GM18508 (cell line): ENCODE data around the gene MKI67.

Experiments used
- ATAC-seq: cut with Tn5 transposase; IDR thresholded peaks from one replicate; pipeline ENCODE4 v1.9.1; 2021; ENCODE audit warnings: moderate number of reproducible peaks; ENCODE audit not compliant: insufficient read depth, unreplicated experiment

The MKI67 gene

DNA sequence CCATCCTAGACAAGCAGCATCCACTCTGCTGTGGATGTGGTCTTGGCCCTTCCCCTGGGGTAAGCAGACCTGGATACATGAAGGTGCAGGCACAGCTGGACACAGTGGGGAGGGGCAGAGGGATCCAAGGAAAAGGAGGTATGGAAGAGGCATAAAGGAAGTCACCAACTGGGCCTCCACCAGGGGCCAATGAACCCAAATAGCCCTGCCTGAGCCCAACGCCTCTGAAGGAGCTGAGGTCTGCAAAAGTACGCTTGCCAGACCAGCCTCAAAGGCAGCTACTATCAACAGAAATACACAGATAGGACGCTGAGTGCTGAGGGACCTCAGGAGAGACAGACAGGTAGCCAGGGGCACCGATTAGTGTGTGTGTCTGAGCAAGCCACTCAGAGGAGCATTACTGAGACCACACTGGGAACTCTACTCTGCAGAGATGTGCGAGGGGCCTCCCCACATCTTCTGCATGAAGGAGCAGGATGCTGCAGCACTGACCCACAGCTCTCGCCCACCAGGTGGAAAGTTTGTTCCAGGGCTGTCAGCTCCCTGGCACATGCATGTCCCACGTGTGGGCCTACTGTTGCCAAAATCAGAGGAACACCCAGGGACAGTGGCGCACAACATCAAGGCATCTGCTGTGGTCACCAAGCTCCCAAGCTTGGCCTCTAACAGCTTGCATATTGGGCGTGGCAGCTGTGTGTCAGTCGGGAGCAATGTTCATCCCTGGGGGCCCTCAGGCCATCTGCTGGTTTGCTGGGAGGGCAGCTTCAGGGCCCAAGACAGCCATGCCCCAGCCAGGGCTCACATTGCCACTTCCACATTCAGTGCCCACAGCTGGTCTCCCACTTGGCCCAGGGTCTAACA is 40.0 kb downstream of the MKI67 start:
- no peak for ATAC-seq

DNA sequence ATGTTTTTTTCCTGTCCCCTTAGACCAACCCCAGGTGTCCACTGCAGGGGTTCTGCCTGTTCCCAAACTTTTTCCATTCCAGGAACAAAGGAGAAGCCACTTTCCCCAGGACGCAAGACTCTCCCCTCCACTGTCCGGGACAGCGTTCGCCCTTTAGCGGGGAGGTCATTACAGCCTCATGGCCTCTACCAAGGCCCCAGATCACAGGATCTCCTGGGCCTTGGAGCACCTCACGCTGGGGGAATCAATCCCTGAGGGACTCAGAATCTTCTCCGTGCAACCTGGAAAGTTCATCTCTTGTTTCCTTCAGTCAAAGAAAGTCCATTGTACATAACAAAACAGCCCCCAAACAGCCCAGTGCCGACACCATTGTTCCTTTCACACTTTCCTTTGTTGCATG is 41.2 kb downstream of the MKI67 start:
- ATAC-seq: no peak

DNA sequence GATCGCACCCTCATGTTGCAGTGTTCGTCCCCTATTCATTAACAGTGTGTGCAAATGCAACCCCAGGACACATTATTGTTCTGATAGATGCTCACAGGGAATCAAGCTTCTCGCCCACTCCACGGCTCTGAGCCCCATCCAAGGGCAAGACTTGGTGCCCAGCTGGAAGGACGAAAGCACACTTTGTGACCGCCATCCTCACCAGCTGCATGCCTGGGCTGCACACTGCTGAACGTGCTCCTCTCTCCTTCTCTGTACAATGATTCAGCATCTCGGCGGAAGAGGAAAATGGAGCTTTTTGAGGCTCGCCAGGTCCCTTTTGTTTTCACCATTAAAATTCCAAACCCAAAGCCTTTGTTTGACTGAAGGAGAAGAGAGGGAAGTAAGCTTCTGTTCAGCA is 41.9 kb downstream of the MKI67 start:
- ATAC-seq: no peak

DNA sequence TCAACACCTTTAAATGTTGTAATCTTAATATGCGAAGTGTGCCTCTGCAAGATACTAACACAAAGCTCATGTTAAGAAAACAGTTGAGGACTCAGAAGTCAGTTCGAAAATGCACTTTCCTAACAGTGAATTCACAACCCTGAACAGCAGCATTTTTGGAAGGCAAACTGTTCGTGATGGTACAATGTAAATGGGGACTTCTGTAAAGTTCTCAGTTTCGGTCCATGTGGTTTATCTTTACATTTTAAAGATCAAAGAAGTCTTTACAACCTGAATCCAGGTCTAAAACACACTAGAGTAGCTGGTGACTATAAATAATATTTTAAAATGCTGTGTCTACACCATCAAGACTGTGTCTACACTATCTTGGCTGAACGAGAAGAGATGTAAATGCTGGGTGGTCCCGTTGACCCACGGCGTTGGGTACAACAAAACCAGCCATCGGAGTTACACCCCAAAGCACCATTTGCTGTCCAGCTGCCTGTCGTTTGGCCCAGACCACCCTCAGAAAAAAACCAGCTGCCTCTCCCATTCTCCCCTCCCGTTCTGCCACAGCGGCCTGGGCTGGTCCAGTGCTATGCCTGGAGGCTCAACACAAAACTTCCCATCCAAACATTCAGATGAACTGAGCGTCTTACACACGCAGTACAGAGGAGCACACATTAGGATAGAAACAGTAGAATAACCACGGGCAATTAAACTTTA is 42.9 kb downstream of the MKI67 start:
- ATAC-seq: no peak

DNA sequence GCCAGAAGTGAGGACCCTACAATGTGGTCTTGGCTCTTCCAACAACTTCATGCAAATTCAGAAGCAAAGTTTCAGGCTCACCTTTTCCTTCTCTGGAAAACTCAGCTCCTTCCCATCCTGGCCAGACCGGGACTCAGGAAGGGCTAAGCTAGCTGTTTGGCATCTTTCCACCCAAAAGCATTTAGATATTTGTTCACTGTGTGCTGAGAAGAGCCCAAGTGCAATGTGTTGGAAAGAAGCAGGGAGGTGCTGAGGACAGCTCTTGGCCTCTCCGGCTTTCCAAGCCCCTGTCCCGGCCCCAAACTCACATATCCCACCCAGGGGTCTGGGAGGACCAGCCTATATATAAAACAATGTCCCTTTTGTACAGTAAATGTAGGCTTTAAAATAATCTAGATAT is 44.5 kb downstream of the MKI67 start:
- no peak for ATAC-seq

DNA sequence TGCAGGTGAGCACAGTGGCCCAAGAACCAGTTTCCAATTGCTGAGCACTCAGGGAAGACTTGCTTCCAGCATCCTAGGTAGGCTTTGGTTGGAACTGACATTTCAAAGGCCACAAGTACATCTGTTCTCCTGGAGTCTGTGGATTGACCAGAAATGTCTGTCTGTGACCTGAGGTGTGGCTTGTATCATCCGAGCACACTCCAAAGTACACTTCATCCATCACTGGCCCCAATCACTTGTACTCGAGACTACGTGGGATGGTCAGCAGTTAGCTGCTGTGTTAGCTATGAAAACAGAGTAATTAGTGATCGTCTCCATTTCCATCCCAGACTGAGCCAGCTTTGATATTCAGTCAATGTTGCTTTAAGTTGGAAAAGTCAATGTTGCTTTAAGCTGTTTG is 45.0 kb downstream of the MKI67 start:
- no peak for ATAC-seq

DNA sequence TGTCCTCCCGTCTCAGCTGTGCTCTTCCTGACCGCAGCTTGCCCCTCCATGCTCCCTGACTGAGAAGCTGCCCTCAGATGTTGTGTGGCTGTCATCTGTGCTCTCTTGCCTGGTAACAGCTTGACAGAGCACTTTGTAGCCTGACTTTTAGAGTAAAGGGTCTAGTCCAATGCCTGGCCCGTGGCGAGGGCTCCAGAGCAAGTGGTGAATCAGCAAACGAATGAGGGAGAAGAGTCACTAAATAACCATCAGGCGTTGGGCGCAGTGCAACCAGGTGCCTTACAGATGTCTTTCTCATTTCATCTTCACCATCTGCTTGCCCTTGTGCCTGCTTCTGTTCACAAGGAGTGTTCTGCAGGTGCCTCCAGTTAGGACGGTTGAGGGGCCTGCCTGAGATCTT is 45.6 kb downstream of the MKI67 start:
- no peak for ATAC-seq

DNA sequence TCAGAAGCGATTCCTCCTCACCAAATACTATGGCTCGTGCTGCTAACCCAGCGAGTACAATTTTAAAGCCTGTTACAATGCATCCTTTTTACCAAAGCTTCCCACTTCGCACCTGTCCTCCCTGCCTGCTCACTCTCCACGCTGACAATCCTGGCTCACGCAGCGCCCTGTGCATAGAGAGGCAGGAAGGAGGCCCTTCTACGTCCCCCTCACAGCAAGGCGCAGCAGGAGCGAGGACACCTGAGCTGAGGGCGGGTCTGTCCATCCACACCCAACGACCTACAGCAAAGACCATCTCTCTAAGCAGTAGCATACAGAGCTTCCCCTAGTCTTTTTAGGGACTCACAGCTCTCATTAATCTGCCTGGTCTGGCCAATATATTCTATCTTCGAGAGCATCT is 46.0 kb downstream of the MKI67 start:
- ATAC-seq: no peak

DNA sequence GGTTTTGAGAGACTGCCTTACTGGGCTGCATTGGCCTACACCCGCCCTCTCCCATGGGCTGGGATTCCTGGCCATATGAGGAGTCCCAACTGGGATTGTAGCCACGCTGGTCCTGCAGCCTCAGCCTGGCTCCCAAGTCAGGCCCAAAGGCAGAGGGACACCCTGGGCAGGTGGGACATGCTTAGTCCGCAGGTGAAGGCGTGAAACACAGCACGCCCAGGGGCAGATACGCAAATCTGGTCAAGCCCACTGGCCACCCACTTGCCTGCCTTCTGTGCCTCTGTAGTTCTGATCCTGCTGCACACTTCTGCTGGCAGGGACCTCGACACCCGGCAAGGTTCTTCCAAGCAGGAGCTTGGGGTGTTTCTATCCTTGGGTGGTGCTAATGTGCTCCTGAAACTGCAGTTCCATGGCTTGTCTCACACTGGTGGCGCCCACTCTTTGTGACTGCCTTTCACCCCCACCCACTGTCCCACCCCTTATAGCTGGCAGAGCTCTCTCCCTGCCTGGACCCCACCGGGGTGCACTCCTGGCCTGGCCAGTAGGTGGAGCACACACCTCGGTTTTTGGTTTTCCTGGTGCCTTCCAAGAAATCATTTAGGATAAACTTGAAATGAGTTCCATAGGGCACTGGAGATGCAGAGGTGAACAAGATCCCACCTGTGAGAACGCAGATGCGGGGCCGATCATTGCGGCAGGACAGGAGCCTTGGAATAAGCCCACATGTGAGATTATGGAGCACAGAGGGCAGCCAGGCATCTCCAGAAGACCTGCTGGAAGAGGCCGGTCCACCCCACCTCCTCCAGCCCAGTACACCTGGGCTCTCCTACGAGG is 47.9 kb downstream of the MKI67 start:
- no peak for ATAC-seq

DNA sequence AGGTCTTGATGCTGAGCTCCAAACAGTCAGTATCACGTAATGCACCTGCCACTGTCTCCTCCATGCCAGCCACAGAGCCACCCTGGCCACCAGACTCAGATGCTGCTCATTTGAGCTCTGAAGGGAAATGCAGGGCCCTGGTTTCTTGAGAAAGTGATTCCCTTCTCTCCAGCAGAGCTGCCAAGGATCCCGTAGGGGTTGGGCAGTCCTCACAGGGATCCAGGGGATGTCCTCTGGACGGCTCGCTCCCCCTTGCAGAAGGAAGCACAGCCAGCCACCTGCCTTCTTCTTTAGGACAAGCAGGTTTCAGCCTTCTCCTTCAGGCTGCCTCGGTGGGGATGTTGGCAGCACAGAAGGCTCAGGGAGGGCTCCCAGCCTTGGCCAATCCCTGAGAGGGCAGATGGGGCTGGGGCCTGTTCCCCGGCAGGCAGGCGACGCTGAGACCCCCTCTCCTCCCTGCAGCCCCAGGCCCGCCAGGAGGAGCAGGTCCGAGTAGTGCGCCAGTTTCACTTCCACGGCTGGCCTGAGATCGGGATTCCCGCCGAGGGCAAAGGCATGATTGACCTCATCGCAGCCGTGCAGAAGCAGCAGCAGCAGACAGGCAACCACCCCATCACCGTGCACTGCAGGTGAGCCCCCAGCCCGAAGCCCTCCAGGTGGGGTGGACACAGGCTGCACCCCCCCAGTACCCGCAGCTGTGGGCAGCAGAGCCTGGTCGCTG is 48.9 kb downstream of the MKI67 start:
- ATAC-seq: no peak

DNA sequence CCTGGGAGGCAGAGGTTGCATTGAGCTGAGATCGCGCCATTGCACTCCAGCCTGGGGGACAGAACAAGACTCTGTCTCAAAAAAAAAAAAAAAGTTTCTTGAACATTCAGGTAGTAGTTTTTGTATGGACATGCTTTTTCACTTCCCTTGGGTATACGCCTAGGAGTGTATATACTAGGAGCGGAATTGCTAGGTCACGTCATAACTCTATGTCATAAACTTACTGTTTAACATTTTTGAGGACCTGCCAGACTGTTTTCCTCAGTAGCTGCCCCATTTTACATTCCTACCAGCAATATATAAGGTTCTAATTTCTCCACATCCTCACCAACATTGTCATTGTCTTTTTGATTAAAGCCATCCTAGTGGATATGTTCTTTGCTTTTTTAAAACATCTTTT is 51.6 kb downstream of the MKI67 start:
- ATAC-seq: no peak

DNA sequence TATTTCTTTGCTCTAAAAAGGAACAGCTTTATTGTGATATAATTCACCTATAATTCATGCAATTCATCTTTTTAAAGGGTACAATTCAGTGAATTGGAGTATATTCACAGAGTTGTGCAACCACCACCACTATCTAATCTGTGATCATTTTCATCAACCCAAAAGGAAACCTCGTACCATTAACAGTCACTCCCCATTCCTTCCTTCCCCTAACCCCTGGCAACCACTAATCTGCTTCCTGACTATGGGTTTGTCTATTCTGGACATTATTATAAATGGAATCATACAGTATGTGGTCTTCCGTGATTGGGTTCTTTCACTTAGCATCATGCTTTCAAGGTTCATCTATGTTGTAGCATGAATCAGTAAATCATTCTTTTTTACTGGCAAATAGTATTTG is 52.3 kb downstream of the MKI67 start:
- ATAC-seq: no peak

DNA sequence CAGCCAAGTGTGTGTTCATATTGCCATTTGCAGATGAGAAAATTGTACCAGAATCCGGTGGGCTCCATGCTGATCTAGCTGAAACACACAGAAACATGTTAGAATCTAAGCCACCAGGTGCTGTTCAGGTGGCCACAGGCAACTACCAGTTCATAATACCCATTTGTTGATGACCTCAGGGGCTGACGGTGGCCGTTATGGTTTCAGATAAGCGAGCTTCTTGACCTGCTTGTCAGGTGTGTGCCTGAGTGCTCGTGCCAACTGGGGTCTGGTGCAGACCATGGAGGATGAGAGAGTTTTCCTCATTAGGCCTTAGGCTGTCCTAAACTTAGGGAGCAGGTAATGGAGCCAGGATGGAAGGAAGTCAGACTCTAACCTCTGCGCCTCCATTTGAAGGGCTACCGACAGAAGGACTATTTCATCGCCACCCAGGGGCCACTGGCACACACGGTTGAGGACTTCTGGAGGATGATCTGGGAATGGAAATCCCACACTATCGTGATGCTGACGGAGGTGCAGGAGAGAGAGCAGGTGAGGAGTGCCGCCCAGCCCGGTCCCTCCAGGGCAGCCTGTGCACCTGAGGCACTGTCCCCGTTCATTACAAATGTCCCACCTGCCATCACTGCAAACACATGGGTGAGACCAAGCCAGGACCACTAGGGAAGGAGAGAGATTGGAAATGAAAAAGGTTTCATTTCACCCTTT is 53.1 kb downstream of the MKI67 start:
- ATAC-seq: no peak

DNA sequence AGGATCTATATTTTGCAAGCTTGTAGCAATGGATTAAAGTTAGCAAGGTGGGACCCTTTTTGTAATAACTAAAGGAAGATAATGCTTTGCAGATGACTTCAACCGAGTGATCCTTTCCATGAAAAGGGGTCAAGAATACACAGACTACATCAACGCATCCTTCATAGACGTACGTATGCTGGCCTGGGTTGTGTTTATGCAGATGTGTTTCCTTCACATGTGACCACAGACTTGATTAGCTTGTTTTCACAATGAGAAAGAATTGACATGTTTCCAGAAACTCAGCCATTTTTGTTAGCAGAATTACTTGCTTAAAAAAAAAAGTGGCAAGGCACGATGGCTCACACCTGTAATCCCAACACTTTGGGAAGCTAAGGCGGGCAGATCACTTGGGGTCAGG is 54.2 kb downstream of the MKI67 start:
- ATAC-seq: no peak

DNA sequence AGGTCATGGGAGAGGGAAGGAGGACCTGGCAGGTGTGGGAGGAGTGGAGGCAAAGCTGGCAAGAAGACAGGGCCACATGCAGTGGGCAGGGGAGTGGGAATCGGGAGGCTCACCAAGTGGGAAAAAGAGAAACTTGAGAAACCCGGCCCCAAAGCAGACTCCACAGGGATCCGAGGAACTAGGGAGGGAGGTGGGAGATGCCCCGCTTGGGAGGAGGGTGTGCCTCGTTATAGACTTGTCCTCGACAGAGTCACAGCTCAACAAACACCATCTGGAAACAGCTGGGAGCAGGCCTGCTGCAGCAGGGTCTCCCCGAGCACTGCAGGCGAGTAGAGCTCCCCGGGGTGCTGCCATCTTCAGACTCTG is 54.8 kb downstream of the MKI67 start:
- no peak for ATAC-seq

DNA sequence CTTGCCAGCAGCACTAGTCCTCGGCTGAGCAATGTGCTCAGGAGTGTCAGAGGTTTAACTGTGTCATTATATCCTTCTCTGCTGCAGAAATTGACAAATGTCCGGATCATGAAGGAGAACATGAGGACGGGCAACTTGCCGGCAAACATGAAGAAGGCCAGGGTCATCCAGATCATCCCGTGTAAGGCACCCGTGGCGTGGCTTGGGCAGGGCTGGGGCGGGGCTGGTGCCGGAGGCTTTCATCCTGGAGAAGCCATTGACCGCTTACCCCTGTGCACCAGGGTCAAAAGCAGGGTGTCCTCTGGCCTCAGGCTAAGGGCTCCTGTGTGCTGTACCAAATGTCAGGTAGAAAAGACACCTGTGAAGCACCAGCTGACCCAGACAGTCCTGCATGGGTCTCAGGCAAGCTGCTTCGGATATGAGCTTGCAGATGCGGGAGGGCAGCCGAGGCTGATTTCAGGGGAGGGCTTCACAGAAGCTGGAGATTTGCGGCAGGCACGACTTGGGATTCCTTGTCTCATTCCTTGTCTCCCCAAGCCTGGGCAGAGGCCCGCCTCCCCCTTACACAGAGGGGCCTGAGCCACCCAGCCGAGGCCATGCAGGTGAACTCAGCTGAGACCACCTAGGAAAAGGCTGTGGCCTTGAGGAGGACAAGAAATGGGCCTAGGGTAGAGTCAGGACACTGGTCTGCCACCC is 55.4 kb downstream of the MKI67 start:
- no peak for ATAC-seq

DNA sequence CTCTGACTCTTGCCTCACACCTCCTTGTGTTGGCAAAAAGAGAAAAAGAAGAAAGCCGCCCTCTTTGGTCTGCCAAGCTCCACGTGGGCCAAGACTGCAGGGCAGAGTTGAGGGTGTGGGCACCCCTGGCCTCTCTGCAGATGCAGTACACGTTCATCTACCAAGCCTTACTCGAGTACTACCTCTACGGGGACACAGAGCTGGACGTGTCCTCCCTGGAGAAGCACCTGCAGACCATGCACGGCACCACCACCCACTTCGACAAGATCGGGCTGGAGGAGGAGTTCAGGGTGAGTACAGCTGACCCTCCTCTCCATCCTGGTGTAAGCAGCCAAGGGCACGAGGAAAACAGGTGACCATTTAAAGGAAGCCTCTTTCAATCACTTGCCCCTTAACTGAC is 56.1 kb downstream of the MKI67 start:
- ATAC-seq: no peak

DNA sequence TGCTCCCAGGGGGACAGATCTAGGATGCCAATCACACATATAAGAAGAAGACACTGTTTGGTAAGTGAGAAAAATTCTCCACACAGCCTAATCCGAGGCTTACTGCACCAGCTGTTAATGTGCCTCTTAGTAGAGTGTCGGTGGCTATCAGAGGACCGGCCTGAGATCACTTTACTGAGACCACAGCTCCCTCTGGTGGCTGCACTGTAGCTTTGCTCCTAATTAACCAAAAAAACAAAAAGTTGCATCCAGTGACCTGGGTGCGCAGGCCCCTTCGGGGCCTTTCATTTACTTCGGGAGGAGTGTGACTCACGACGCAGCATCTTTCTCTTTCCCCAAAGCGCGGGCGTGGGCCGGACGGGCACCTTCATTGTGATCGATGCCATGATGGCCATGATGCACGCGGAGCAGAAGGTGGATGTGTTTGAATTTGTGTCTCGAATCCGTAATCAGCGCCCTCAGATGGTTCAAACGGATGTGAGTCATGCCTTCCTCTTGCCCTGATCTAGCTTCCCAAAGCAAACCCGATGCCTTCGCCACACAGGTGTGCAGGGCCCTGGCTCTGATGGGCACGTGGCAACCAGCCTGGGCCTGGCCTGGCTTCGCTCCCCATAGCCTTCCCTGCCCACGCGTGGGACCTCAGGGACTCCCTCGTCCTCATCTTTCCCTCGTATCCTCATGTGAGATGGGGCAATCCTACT is 56.7 kb downstream of the MKI67 start:
- ATAC-seq: no peak
